Left colon (tissue), 2 donors: ENCODE results near the gene CYP4A11. TPM values are rescaled to one million over a fixed set of nuclear protein-coding genes. Genes with fewer than 3 reads are reported as not detected.
"Not testable (repeated sequence)": the region's sequence is repeated elsewhere in the genome, so short reads cannot be mapped to it uniquely, and the experiment has no call there.

Source experiments
- ATAC-seq: fragments of 200-7000 bp; cut with Tn5 transposase; one replicate; pipeline ENCODE4 v1.9.1; 2020; ENCODE audit warnings: mild to moderate bottlenecking, moderate library complexity
- DNase-seq, 2 donors: peaks; one replicate each; pipeline ENCODE4 v3.0.0-alpha.2; 2020
- intact Hi-C, 2 donors: fragments of 100-400 bp; cut with DNase I in 1 of 2; cut with micrococcal nuclease in 1 of 2; formaldehyde crosslinking; loops; one replicate each; pipeline versions ENCODE4 v1.11.2 to v1.14.0; 2022; cut with DNase I, micrococcal nuclease
- long read RNA-seq: library from polyadenylated mRNA; unstranded; transcript quantifications from one replicate; pipeline ENCODE4 v2.0.0, GENCODE V29; 2021
- total RNA-seq, 2 donors: library from RNA; stranded (reverse); fragmentation: NEBNext Ultra II Directional; extraction: Animal tissue kit (Norgen Biotek cat#: 25700); gene quantifications; one replicate each; pipeline ENCODE4 v1.2.1, GENCODE V29; 2021
- donor health status: DM: no; HTN: no; CAD: no.
- donor health status: DM: yes; HTN: yes; CAD: no.

CYP4A11 gene
- total RNA-seq = not detected
- long read RNA-seq = 0 reads

- ATAC-seq (no peak), DNase-seq (no peak)
- intact Hi-C loops = no loop called here
These were observed at the start of gene CYP4A11 for GRCh38 chr1:46941135-46941694. Gene CYP4A11 (minus strand): TSS chr1:46941476. CDS start chr1:46941433, 43 bp downstream.

- intact Hi-C loops, ATAC-seq, DNase-seq: not testable (repeated sequence)
These were observed 49.3 kb upstream of the CYP4A11 start for GRCh38 chr1:46990541-46990940.

GRCh38 chr1:46983830-46984586, 42.7 kb upstream of the CYP4A11 start:
- DNase-seq (no peak), ATAC-seq (no peak)
- intact Hi-C loops = no loop called here

GRCh38 chr1:46983166-46983829, 42.0 kb upstream of the CYP4A11 start:
- intact Hi-C loops = no loop called here
- no peak for DNase-seq
- ATAC-seq = no peak

GRCh38 chr1:46969014-46969619, 27.8 kb upstream of the CYP4A11 start:
- DNase-seq = no peak
- intact Hi-C loops = no loop called here
- no peak for ATAC-seq

- not testable (repeated sequence) for ATAC-seq
These were observed 21.0 kb upstream of the CYP4A11 start for GRCh38 chr1:46962272-46962671.

GRCh38 chr1:46961066-46961758, 19.9 kb upstream of the CYP4A11 start:
- ATAC-seq (no peak), DNase-seq (no peak)
- intact Hi-C loops = no loop called here

More at GRCh38 chr1:46962272-46962671, 21.0 kb upstream of the CYP4A11 start:
- intact Hi-C loops, DNase-seq: not testable (repeated sequence)

GRCh38 chr1:46960250-46960649, 19.0 kb upstream of the CYP4A11 start:
- ATAC-seq (peak; percentile 70), DNase-seq (no peak)
- intact Hi-C loops = no loop called here

- ATAC-seq, DNase-seq, intact Hi-C loops: not testable (repeated sequence)
These were observed 13.8 kb upstream of the CYP4A11 start for GRCh38 chr1:46955116-46955515.

- DNase-seq, ATAC-seq, intact Hi-C loops: not testable (repeated sequence)
These were observed 12.6 kb upstream of the CYP4A11 start for GRCh38 chr1:46953847-46954246.

- ATAC-seq, intact Hi-C loops, DNase-seq: not testable (repeated sequence)
These were observed 8.1 kb upstream of the CYP4A11 start for GRCh38 chr1:46949417-46949666.

GRCh38 chr1:46948629-46949416, 7.5 kb upstream of the CYP4A11 start:
- no peak for DNase-seq
- peak; percentile 91 for ATAC-seq
- intact Hi-C loops = no loop called here

GRCh38 chr1:46947706-46948105, 6.4 kb upstream of the CYP4A11 start:
- intact Hi-C loops, DNase-seq, ATAC-seq: not testable (repeated sequence)

- intact Hi-C loops = no loop called here
- no peak for DNase-seq
These were observed 810 bp upstream of the CYP4A11 start for GRCh38 chr1:46942086-46942485.

GRCh38 chr1:46940307-46940706, 969 bp downstream of the CYP4A11 start:
- ATAC-seq = peak; percentile 86
- DNase-seq = peak in 1 of 2 donors; percentile 10

More at GRCh38 chr1:46942086-46942485, 810 bp upstream of the CYP4A11 start:
- no peak for ATAC-seq

GRCh38 chr1:46937270-46937669, 4.0 kb downstream of the CYP4A11 start:
- ATAC-seq (no peak), DNase-seq (no peak)
- intact Hi-C loops = no loop called here

More at GRCh38 chr1:46940307-46940706, 969 bp downstream of the CYP4A11 start:
- intact Hi-C loops = no loop called here

GRCh38 chr1:46936788-46937187, 4.5 kb downstream of the CYP4A11 start:
- ATAC-seq (no peak), DNase-seq (no peak)
- intact Hi-C loops = no loop called here

- intact Hi-C loops, DNase-seq: not testable (repeated sequence)
- ATAC-seq = peak; percentile 69
These were observed 6.4 kb downstream of the CYP4A11 start for GRCh38 chr1:46934852-46935251.
